Stimulated activated CD4-positive, alpha-beta T cell treated with anti-CD3 and anti-CD28 coated beads, Interleukin-4, amount 100 ng/mL, for 4 hours (primary cell): Measurements from ENCODE around the gene SPDYE17.
"Not testable (repeated sequence)": the region's sequence is repeated elsewhere in the genome, so short reads cannot be mapped to it uniquely, and the experiment has no call there.

Experiments used
- DNase-seq, 2 experiments: peaks; one replicate each; pipeline ENCODE4 v3.0.0-alpha.2; 2020

The SPDYE17 gene, protein sequence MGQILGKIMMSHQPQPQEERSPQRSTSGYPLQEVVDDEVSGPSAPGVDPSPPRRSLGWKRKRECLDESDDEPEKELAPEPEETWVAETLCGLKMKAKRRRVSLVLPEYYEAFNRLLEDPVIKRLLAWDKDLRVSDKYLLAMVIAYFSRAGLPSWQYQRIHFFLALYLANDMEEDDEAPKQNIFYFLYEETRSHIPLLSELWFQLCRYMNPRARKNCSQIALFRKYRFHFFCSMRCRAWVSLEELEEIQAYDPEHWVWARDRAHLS

GRCh38 chr7:77032261-77032660 is at the start of gene SPDYE17:
Gene SPDYE17 (minus strand): TSS chr7:77032361. CDS start chr7:77030570, 1,791 bp downstream.
- DNase-seq, result not testable (repeated sequence)

- DNase-seq, result not testable (repeated sequence)
These were observed 48.1 kb upstream of the SPDYE17 start for GRCh38 chr7:77080236-77080635.

DNA sequence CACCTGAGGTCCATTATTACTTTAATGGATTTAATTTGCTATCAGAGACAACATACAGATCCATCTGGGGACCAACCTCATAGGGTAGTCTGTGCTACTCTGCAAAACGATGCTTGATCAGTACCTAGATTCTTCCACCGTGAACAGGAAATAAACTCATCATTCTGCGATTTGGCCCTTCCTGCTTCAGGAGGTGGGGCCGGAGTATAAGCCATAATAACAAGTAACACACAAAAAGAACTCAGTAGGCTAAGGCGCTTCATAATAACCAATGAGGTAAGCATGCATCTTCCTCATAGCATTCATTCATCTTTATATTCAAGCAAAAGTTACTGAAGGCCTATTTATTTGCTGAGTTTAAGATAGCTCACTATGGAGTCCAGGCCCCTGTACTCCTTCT is 47.5 kb upstream of the SPDYE17 start:
- not testable (repeated sequence) for DNase-seq

GRCh38 chr7:77079112-77079511 is 47.0 kb upstream of the SPDYE17 start:
- DNase-seq, result not testable (repeated sequence)

DNA sequence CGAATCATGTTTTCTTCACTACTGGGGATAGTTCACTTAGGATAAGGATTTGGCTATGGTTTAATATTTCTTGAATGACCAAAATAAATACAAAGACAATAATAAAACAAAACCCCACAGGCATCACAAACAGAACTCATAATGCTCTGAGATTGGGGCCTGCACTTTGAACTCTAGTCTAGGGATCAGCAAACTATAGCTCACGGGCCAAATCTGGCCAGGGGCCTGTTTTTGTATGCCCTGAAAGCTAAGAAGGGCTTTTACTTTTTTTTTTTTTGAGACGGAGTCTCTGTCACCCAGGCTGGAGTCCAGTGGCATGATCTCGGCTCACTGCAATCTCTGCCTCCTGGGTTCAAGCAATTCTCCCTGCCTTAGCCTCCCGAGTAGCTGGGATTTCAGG is 44.9 kb upstream of the SPDYE17 start:
- not testable (repeated sequence) for DNase-seq

DNA sequence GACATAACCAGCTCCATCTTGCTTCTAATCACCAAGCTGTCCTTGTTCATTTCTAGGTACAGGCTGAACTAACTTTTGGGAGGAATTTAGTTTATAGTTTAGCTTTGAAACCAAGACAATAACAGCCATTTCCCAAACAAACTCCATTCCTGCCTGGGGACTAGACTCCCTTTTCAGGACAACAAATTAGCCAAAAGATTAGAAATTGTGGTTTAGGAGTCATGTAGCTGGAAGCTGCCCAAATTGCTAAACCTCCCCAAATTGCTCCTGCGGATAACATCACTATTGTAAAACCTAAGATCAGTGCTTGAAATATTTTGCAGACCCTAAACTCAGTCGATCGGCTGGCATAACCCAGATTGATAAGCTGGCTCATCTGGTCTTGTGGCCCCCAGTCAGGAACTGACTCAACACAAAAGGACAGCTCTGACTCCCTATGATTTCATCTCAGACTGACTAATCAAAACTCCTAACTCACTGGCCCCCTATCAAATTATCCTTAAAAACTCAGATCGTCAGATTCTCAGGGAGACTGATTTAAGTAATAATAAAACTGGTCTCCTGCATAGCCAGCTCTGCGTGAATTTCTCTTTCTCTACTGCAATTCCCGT is 42.7 kb upstream of the SPDYE17 start:
- DNase-seq, result not testable (repeated sequence)

DNA sequence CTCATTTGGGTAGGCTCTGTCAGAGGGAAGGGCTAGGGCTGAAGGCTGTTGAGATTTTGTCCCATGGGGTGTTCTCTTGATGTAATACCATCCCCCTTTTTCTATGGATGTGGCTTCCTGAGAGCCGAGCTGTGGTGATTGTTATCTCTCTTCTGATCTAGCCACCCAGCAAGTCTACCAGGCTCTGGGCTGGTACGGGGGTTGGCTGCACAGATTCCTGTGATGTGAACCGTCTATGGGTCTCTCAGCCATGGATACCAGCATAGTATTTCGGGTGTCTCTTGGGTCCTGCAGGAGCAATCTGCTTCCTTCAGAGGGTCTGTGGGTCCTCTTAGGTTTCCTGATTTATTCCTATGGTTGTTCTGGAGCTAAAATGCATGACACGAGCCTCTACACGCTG is 38.9 kb upstream of the SPDYE17 start:
- not testable (repeated sequence) for DNase-seq

GRCh38 chr7:77065869-77066268 is 33.7 kb upstream of the SPDYE17 start:
- DNase-seq, result not testable (repeated sequence)

GRCh38 chr7:77063732-77064131 is 31.6 kb upstream of the SPDYE17 start:
- DNase-seq, result not testable (repeated sequence)

DNA sequence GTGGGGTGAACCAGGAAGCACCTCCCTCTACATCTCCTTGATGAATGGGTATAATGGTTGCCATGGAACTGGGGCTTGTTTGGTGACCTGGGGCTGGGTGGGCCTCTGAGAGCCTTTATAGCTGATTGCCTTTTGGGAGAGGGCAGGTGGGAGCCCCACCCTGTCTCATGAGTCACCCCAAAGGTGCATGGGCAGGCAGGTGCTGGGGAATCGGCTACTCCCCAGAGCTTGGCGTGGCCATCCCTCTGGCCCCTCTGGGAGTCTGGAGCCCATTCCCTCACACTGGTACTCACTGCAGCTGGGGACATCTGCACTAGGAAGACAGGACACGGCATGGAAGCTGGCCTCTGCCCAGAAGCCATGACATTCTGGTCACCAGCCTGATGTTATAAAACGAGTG is 30.4 kb upstream of the SPDYE17 start, which contains the start of gene SPDYE18:
Gene SPDYE18 (minus strand): TSS at position 2 of the 400 bp plus-strand sequence. CDS start 2,046 bp downstream, outside the sequence.
- DNase-seq, result not testable (repeated sequence)

- not testable (repeated sequence) for DNase-seq
These were observed 5.8 kb downstream of the SPDYE17 start for GRCh38 chr7:77026349-77026748.

DNA sequence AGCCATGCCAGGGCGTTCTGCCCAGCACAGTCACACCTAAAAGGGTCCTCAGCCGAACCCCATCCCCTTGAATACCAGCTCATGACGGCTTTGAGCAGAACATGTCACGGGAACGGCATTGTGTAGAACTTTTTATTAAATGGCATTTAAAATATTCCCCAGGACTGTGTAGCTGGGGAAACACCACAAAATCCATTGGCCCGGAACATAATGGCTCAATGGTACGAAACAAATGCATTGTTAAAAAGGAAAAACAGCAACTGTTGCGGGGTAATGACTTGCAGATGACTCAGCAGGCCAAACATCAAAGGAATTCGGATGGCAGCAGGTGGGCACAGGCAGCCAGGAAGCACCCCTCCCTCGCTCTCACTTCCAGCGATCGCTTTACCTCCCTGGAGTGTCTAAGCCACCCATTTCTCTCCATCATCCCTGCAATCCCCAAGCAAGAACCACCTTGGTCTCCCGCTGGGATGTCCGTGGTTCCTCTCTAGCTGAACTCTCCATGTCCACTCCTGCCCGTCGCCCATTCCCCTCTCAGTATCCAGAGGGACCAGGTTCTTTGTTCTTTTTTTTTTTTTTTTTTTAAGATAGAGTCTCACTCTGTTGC is 22.0 kb downstream of the SPDYE17 start:
- not testable (repeated sequence) for DNase-seq

- not testable (repeated sequence) for DNase-seq
These were observed 24.2 kb downstream of the SPDYE17 start for GRCh38 chr7:77008000-77008399.

DNA sequence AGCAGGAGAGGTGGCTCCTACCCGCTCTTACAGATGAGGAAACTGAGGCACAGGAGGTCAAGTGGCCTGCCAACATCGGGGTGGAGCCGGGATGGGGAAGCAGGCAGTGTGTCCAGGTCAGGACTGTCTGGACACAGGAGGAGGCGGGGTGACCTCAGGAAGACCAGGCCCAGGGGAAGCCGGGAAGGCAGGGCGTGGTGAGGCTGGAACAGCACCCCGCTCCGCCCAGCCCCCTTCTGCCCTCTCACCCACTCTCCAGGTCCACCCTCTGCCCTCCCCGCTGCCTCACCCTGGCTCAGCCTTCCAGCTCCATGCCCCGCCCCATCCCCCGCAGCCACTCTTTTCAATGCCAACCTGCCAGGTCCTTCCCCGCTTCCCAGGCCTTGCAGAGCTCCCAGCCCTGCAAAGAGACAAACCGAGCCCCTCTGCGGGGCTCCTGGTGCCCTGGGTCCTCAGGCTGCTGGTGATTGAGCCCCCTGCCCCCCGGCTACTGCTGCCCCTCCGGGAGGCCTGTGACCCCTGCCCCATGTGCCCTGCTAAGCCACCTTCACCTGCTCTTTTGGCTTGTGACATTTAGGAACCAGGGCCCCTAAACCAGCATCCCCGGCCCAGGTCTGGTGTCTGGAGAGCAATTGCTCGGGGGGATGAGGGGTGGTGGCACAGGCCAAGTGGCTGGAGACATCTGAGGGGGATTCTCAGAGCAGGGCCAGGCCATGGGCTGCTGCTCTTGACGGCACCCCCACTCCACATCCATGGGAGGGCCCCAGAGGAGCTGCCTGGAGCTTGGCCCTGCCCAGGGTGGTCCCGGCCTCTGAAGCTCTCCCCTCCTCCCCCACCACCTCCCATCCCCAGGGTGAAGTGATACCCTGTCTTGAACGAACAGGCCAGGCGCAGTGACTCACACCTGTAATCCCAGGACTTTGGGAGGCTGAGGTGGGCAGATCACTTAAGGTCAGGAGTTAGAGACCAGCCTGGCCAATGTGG is 25.7 kb downstream of the SPDYE17 start:
- not testable (repeated sequence) for DNase-seq

DNA sequence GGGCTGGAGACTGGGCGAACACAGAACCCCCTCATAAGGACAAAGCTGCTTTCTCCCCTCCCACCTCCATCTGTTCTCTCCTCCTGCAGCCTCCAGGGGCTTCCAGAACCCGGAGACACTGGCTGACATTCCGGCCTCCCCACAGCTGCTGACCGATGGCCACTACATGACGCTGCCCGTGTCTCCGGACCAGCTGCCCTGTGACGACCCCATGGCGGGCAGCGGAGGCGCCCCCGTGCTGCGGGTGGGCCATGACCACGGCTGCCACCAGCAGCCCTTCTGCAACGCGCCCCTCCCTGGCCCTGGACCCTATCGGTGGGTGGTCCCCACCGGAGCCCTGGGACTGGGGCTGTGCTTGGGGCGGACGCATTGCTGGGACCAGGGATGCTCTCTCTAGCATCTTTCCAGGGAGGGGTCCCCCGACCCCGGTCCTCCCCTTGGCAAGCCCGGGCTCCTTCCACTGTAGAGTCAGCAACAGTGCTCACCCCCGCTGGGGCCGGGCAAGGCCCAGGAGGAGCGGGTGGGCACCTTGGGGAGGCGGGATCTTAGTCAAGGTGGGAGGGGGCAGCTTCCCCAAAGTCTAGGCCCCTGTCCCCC is 26.6 kb downstream of the SPDYE17 start:
- DNase-seq, result not testable (repeated sequence)

DNA sequence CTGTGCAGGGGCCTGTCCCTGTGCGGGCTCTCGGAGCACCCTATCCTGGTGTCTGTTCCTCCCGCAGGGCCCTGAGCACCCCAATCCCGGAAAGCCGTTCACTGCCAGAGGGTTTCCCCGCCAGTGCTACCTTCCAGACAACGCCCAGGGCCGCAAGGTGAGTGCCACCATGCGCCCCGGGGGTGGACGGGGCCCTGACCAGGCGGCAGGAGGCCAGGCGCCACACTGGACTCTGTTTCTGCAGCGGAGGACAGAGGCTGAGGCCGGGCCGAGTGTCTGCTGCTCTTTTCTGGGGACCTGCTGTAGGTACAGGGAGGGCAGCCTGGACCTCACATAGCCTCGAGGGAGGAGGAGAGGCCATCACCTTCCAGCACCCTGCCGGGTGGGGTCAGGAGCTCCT is 28.0 kb downstream of the SPDYE17 start:
- not testable (repeated sequence) for DNase-seq

- DNase-seq, result not testable (repeated sequence)
These were observed 28.9 kb downstream of the SPDYE17 start for GRCh38 chr7:77003241-77003640.

GRCh38 chr7:77002678-77003233 is 29.4 kb downstream of the SPDYE17 start:
- DNase-seq, result not testable (repeated sequence)

DNA sequence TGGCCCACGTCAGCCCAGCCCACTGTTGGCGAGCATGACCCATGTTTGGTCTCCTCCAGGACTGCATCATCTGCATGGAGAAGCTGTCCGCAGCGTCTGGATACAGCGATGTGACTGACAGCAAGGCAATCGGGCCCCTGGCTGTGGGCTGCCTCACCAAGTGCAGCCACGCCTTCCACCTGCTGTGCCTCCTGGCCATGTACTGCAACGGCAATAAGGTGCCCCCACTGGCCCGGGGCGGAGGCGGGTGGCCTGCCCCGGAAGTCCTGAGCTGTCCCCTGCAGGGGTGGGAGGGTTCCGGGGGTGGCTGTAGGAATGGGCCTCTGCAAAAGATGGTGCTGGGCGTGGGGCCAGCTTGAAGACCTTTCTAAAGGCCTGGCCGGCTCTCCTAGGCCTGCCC is 30.1 kb downstream of the SPDYE17 start:
- DNase-seq, result not testable (repeated sequence)

- not testable (repeated sequence) for DNase-seq
These were observed 32.6 kb downstream of the SPDYE17 start for GRCh38 chr7:76999474-77000107.

- not testable (repeated sequence) for DNase-seq
These were observed 33.3 kb downstream of the SPDYE17 start for GRCh38 chr7:76998764-76999450.
